ENCODE results near the gene TDRD12. TPM values are rescaled to one million over a fixed set of nuclear protein-coding genes. Genes with fewer than 3 reads are reported as not detected.

TDRD12 gene
- total RNA-seq, 1 experiment from 2014 or later = 1.3 TPM

DNA sequence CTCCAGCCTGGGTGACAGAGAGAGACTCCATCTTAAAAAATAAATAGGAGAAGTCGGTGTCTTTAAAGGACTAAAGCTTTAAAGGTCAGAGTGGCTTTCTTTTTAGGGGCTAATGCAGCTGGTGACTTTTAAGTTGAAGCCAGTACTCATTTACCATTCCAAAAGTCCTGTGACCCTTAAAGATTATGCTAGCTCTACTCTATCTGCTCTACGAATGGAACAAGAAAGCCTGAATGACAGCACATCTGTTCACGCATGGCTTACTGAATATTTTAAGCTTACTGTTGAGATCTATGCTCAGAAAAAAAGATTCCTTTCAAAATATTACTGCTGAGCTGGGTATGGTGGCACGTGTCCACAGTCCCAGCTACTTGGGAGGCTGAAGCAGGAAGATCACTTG, 16.4 kb downstream of the TDRD12 start:
- H3K23me2 ChIP-seq (ENCODE audit: insufficient read length, low read depth, low read length, poor library complexity, severe bottlenecking) = no peaks in the 10 kb centered on the region
- H2AK5ac ChIP-seq (ENCODE audit: insufficient read length, low read length) = no peak overlapping the region
- no peak overlapping the region for H3K9ac ChIP-seq (ENCODE audit: extremely low read depth, insufficient read length, low read length)
- no peaks in the 10 kb centered on the region for H3K36me3 Mint-ChIP-seq (ENCODE audit: insufficient read depth in 1 of 3, low read depth in 3 of 3)
- H3K4ac ChIP-seq (ENCODE audit: low read depth, low read length) = no peak overlapping the region
- H3T11ph ChIP-seq (ENCODE audit: low read length) = no peak overlapping the region
- H3K27me3 ChIP-seq (ENCODE audit: insufficient read depth, low read length) = no peaks in the 10 kb centered on the region; the same call in 1 of the 2 replicates
- H2BK15ac ChIP-seq (ENCODE audit: low read depth, low read length) = no peak overlapping the region
- no peak overlapping the region for H3K4me3 Mint-ChIP-seq
- no peaks in the 10 kb centered on the region for H3K9me3 Mint-ChIP-seq
- no peak overlapping the region for H2BK120ac ChIP-seq (ENCODE audit: low read depth, low read length, poor library complexity, severe bottlenecking)
- H2AFZ ChIP-seq (ENCODE audit: low read length) = no peak overlapping the region
- H4K5ac ChIP-seq (ENCODE audit: insufficient read length, low read depth, low read length) = no peak overlapping the region
- H3K79me1 ChIP-seq (ENCODE audit: insufficient read depth, low read depth, low read length, poor library complexity, severe bottlenecking) = no peaks in the 10 kb centered on the region
- TF ChIP-seq, protein P1, sequence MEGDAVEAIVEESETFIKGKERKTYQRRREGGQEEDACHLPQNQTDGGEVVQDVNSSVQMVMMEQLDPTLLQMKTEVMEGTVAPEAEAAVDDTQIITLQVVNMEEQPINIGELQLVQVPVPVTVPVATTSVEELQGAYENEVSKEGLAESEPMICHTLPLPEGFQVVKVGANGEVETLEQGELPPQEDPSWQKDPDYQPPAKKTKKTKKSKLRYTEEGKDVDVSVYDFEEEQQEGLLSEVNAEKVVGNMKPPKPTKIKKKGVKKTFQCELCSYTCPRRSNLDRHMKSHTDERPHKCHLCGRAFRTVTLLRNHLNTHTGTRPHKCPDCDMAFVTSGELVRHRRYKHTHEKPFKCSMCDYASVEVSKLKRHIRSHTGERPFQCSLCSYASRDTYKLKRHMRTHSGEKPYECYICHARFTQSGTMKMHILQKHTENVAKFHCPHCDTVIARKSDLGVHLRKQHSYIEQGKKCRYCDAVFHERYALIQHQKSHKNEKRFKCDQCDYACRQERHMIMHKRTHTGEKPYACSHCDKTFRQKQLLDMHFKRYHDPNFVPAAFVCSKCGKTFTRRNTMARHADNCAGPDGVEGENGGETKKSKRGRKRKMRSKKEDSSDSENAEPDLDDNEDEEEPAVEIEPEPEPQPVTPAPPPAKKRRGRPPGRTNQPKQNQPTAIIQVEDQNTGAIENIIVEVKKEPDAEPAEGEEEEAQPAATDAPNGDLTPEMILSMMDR (conservative IDR thresholded peaks at IDR 0.05) = no peak
- H3K9me3 ChIP-seq (ENCODE audit: control insufficient read depth, low read depth, low read length) = no peaks in the 10 kb centered on the region
- H3K27ac Mint-ChIP-seq = no peak overlapping the region
- H2BK12ac ChIP-seq (ENCODE audit: insufficient read length, low read depth, low read length) = no peak overlapping the region
- no peak overlapping the region for H3K56ac ChIP-seq (ENCODE audit: insufficient read length, low read depth, low read length)
- no peak overlapping the region for H3K4me2 ChIP-seq (ENCODE audit: insufficient read depth, insufficient read length, low read length)
- DNase-seq = no peak
- no CpG with 5 or more reads among the region's 4 CpGs for WGBS (ENCODE audit: extremely low coverage, insufficient read length, low lambda C conversion rate)
- H3K4me1 Mint-ChIP-seq = no peaks in the 10 kb centered on the region
- no peak overlapping the region for H3K27ac ChIP-seq (ENCODE audit: insufficient read length, low read depth, low read length)
- H4K8ac ChIP-seq (replicated peaks; ENCODE audit: insufficient read length, low read depth, low read length) = no peak overlapping the region
- H4K91ac ChIP-seq (ENCODE audit: insufficient read length, low read depth, low read length) = no peak overlapping the region
- no peak overlapping the region for H3K14ac ChIP-seq (ENCODE audit: insufficient read depth, low read length)
- no peak overlapping the region for H3K23ac ChIP-seq (ENCODE audit: insufficient read length, low read depth, low read length)
- H3K27me3 Mint-ChIP-seq (ENCODE audit: low read depth) = peaks cover 3% of the 10 kb centered on the region; the same call in 1 of the 2 replicates
- H3K4me1 ChIP-seq (ENCODE audit: insufficient read depth, low read length) = no peaks in the 10 kb centered on the region
- no peaks in the 10 kb centered on the region for H3K79me2 ChIP-seq (ENCODE audit: insufficient read depth, low read length)
- no peak overlapping the region for H2BK5ac ChIP-seq (ENCODE audit: insufficient read length, low read length)
- H2BK20ac ChIP-seq (ENCODE audit: low read depth, low read length, poor library complexity, severe bottlenecking) = no peak overlapping the region
- no peaks in the 10 kb centered on the region for H4K20me1 ChIP-seq (ENCODE audit: control insufficient read depth, insufficient read depth, insufficient read length)
- H3K18ac ChIP-seq (ENCODE audit: insufficient read length, low read depth, low read length) = no peak overlapping the region

Measured in H9 (cell line).